Fibroblast of mammary gland (primary cell): ENCODE results near the gene RBAK.
"Not testable (repeated sequence)": the region's sequence is repeated elsewhere in the genome, so short reads cannot be mapped to it uniquely, and the experiment has no call there.

Source experiments
- DNase-seq: peaks from one replicate; pipeline ENCODE4 v3.0.0-alpha.2; 2010; ENCODE audit warnings: low read depth
- H3K4me3 ChIP-seq: 2 replicates; pipeline ENCODE4 v1.5.1; 2011; ENCODE audit warnings: low read depth, mild to moderate bottlenecking, low read length, moderate library complexity; ENCODE audit not compliant: control insufficient read depth
- CTCF ChIP-seq: conservative IDR thresholded peaks from 2 replicates; pipeline ENCODE4 v1.5.1; 2011; ENCODE audit warnings: low read depth, low read length, inconsistent platforms; ENCODE audit not compliant: control insufficient read depth, insufficient read depth

The RBAK gene

GRCh38 chr7:5082806-5083205 is 37.1 kb downstream of the RBAK start:
- no peak for DNase-seq
- no peak overlapping the region for H3K4me3 ChIP-seq
- TF ChIP-seq CTCF: no peak

GRCh38 chr7:5083311-5083711 is 37.7 kb downstream of the RBAK start:
- H3K4me3 ChIP-seq: no peak overlapping the region
- TF ChIP-seq CTCF: no peak
- no peak for DNase-seq

- no peak overlapping the region for H3K4me3 ChIP-seq
- TF ChIP-seq CTCF: no peak
- no peak for DNase-seq
Observed at GRCh38 chr7:5086256-5086655, 40.6 kb downstream of the RBAK start.

GRCh38 chr7:5088228-5088833 is 42.7 kb downstream of the RBAK start:
- DNase-seq: peak; percentile 11
- not testable (repeated sequence) for H3K4me3 ChIP-seq

- no peak for DNase-seq
Observed at GRCh38 chr7:5088906-5089305, 43.2 kb downstream of the RBAK start.

GRCh38 chr7:5093948-5094347 is 48.3 kb downstream of the RBAK start:
- TF ChIP-seq CTCF: no peak
- H3K4me3 ChIP-seq: no peak overlapping the region
- DNase-seq: no peak

More at GRCh38 chr7:5088906-5089305, 43.2 kb downstream of the RBAK start:
- TF ChIP-seq CTCF: no peak
- no peak overlapping the region for H3K4me3 ChIP-seq

GRCh38 chr7:5094641-5095040 is 49.0 kb downstream of the RBAK start:
- no peak overlapping the region for H3K4me3 ChIP-seq
- DNase-seq: no peak
- no peak for TF ChIP-seq CTCF
